Measurements from ENCODE around the gene ASB2. TPM values are rescaled to one million over a fixed set of nuclear protein-coding genes. Genes with fewer than 3 reads are reported as not detected.
A peak's percentile ranks its signal among the peaks of the same experiment; 100 is the strongest.

ASB2 gene
- 0.77 and 1.0 TPM in 2 replicates for total RNA-seq (2021; fragmentation: NEBNext Ultra II Directional; extraction: Animal tissue kit (Norgen Biotek cat#: 25700))
- polyA plus RNA-seq (2011; rRNA removed), result 2.1 and 3.2 TPM in 2 replicates
- polyA plus RNA-seq (2011; cell fraction: cytosol; rRNA removed), result 1.3 TPM
- polyA plus RNA-seq (2011; cell fraction: nucleus; rRNA removed), result 0.91 TPM
- 0.37 to 0.97 TPM (median 0.77 TPM) in 4 replicates for polyA plus RNA-seq (2012, experiment 1 of 2)
- 0.47 TPM for polyA plus RNA-seq (2012, experiment 2 of 2)
- 0.83 TPM for polyA plus RNA-seq (2013, experiment 1 of 2)
- polyA plus RNA-seq (2013, experiment 2 of 2), result 1.2 TPM
- 1.2 and 2.1 TPM in 2 replicates for polyA minus RNA-seq (2011; rRNA and poly(A)+ RNA removed)
- polyA minus RNA-seq (2011; cell fraction: cytosol; rRNA and poly(A)+ RNA removed), result 3.7 TPM
- 1.9 TPM for polyA minus RNA-seq (2011; cell fraction: nucleus; rRNA and poly(A)+ RNA removed)
- long read RNA-seq, experiment 1, partial matches to known transcripts, result 0 of 3 reads
- long read RNA-seq, experiment 1, other reads (novel, unspliced or antisense), result 0 of 3 reads
- long read RNA-seq, experiment 2, partial matches to known transcripts, result 1 of 1 reads
- long read RNA-seq, experiment 2, other reads (novel, unspliced or antisense), result 0 of 1 reads

DNA sequence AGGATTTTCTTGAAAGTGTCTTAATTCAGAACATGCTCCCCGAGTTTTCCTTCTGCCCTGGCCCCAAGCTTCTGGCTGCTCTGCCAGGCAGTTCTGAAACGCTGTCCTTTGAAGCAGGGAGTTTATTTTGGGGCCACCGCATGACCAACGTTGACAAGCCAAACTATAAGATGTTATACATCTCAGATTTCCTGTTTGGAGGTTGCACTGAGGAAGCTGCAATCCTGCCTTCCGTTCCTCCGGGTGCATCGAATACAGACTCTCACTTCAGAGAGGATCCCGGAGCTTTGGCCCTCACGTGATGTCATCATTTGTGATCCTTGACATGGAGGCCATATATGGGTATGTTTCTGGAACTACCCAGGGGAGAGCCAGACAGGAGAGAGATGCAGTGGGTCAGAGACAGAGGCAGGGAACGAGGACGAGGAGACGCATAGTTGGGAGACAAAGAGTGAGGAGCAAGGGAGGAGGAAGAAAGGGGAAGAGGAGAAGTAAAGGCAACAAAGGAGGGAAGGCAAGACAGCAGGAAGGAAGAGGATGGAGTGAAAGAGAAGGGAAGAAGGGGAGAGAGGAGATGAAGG, at the start of gene ASB2:
TSS of gene ASB2 (minus strand) at position 94 of the 581 bp plus-strand sequence. CDS start 12,031 bp downstream, outside the sequence.
- Histone ChIP-seq H2BK20ac (ENCODE audit: low read length) (no peak within 1 kb of the TSS), H2AFZ (ENCODE audit: low read length) (no peak within 1 kb of the TSS), H2AK5ac (ENCODE audit: low read depth, low read length) (no peak within 1 kb of the TSS), H4K91ac (replicated peaks; ENCODE audit: insufficient read length, low read length) (no peak within 1 kb of the TSS), H4K20me1 (replicated peaks in 1 of 2; ENCODE audit: control insufficient read depth in 1 of 2, insufficient read depth in 2 of 2, low read length in 2 of 2) (no peaks in the 10 kb centered on the region), H2BK12ac (ENCODE audit: low read depth, low read length) (peak within 1 kb of the TSS; percentile 78; the same call in 1 of the 2 replicates), H3K56ac (replicated peaks; ENCODE audit: insufficient read length, low read depth, low read length) (no peak within 1 kb of the TSS), H3K4me2 (ENCODE audit: insufficient read depth in 1 of 2, low read depth in 2 of 2, low read length in 2 of 2) (no peak within 1 kb of the TSS), H2BK5ac (ENCODE audit: low read depth, low read length) (no peak within 1 kb of the TSS), H3K23ac (ENCODE audit: insufficient read length) (no peak within 1 kb of the TSS), H3K27me3 (replicated peaks in 1 of 4; ENCODE audit: control insufficient read depth in 3 of 4, extremely low read depth in 1 of 4, insufficient read depth in 3 of 4, low read length in 3 of 4) (no peaks in the 10 kb centered on the region; a peak in 1 of 7 replicates), H3K4me1 (replicated peaks in 1 of 4; ENCODE audit: control insufficient read depth in 3 of 4, insufficient read depth in 4 of 4, low read length in 3 of 4) (peaks cover 0 to 3% (median 0%) of the 10 kb centered on the region in 4 experiments; a peak in 1 of 7 replicates), H3K23me2 (ENCODE audit: low read depth, low read length) (no peaks in the 10 kb centered on the region), H4K8ac (ENCODE audit: extremely low read depth, insufficient read depth, low read length) (no peak within 1 kb of the TSS), H3K14ac (ENCODE audit: insufficient read length) (no peak within 1 kb of the TSS), H3K18ac (ENCODE audit: extremely low read depth, low read length) (no peak within 1 kb of the TSS; the same call in 1 of the 2 replicates), H2BK15ac (ENCODE audit: low read length) (no peak within 1 kb of the TSS), H3K79me2 (ENCODE audit: control insufficient read depth in 1 of 2, insufficient read depth in 2 of 2, low read length in 2 of 2) (no peaks in the 10 kb centered on the region), H3K4me3 (ENCODE audit: extremely low read depth in 1 of 4, insufficient read depth in 2 of 4, low read depth in 3 of 4, low read length in 4 of 4) (no peak within 1 kb of the TSS), H3K9ac (replicated peaks in 1 of 4; ENCODE audit: extremely low read depth in 1 of 4, low read depth in 3 of 4, low read length in 3 of 4) (no peak within 1 kb of the TSS), H4K5ac (ENCODE audit: insufficient read length, low read depth, low read length) (no peak within 1 kb of the TSS), H3K9me3 (ENCODE audit: insufficient read depth in 2 of 2, low read depth in 1 of 2, low read length in 1 of 2) (no peaks in the 10 kb centered on the region), H2BK120ac (replicated peaks; ENCODE audit: low read depth, low read length) (no peak within 1 kb of the TSS), H3K79me1 (ENCODE audit: low read depth, low read length) (no peaks in the 10 kb centered on the region), H3K4ac (replicated peaks; ENCODE audit: insufficient read length, low read depth, low read length) (no peak within 1 kb of the TSS), H3K36me3 (ENCODE audit: control insufficient read depth in 2 of 4, insufficient read depth in 4 of 4, low read length in 3 of 4) (no peaks in the 10 kb centered on the region), H3K27ac (ENCODE audit: low read depth, low read length) (no peak within 1 kb of the TSS; the same call in 1 of the 2 replicates)
- no peak for DNase-seq (ENCODE audit: low read depth in 1 of 2, low spot score in 2 of 2)
- 83% methylated on average over 12 of the region's 12 CpGs; no CpG with 5 or more reads in 1 of the 2 experiments for WGBS, 2 experiments (ENCODE audit: extremely low coverage in 1 of 2, insufficient coverage in 1 of 2, insufficient read length in 1 of 2, insufficient replicate concordance in 2 of 2, low coverage in 1 of 2, low lambda C conversion rate in 2 of 2, missing lambda C conversion rate in 1 of 2)
- ChIA-PET POLR2A (ENCODE audit: partially characterized antibody) (no interaction called here), CTCF (ENCODE audit: partially characterized antibody) (interaction anchor here (0.9 to 7.8 kb wide), 4 partner anchors 7 to 24 kb away, joined by 3 to 81 read pairs (median 34); no protein-coding TSS in a partner anchor)
- TF ChIP-seq SRF (IDR thresholded peaks at IDR 0.05; ENCODE audit: low read depth, low read length) (peak; percentile 80), TEAD4 (IDR thresholded peaks at IDR 0.05; ENCODE audit: low read depth, low read length) (no peak), CEBPB (IDR thresholded peaks at IDR 0.05; ENCODE audit: low read depth, low read length) (no peak), RNF2 (IDR thresholded peaks at IDR 0.05; ENCODE audit: borderline replicate concordance, low read depth, low read length, missing control alignments, poor library complexity, severe bottlenecking) (no peak), BRCA1 (IDR thresholded peaks at IDR 0.05; ENCODE audit: low read depth, low read length) (no peak), TBP (IDR thresholded peaks at IDR 0.05; ENCODE audit: low read depth, low read length) (no peak)
- no peak for FAIRE-seq
